ENCODE measurements around the gene RPRD1A. TPM values are rescaled to one million over a fixed set of nuclear protein-coding genes. Genes with fewer than 3 reads are reported as not detected.

The RPRD1A gene
- total RNA-seq, 1 donor from 2014 or later = 52.4 TPM

GRCh38 chr18:36109737-36110136 is 42.4 kb upstream of the RPRD1A start:
- no peak overlapping the region for H3K27ac Mint-ChIP-seq
- DNase-seq (ENCODE audit: extremely low spot score, unreplicated experiment) = no peak
- peaks cover 3% of the 10 kb centered on the region for H3K9me3 Mint-ChIP-seq
- no peak overlapping the region for H3K4me3 Mint-ChIP-seq
- H3K36me3 Mint-ChIP-seq = peaks cover 27% of the 10 kb centered on the region
- TF ChIP-seq, protein P1, sequence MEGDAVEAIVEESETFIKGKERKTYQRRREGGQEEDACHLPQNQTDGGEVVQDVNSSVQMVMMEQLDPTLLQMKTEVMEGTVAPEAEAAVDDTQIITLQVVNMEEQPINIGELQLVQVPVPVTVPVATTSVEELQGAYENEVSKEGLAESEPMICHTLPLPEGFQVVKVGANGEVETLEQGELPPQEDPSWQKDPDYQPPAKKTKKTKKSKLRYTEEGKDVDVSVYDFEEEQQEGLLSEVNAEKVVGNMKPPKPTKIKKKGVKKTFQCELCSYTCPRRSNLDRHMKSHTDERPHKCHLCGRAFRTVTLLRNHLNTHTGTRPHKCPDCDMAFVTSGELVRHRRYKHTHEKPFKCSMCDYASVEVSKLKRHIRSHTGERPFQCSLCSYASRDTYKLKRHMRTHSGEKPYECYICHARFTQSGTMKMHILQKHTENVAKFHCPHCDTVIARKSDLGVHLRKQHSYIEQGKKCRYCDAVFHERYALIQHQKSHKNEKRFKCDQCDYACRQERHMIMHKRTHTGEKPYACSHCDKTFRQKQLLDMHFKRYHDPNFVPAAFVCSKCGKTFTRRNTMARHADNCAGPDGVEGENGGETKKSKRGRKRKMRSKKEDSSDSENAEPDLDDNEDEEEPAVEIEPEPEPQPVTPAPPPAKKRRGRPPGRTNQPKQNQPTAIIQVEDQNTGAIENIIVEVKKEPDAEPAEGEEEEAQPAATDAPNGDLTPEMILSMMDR (conservative IDR thresholded peaks at IDR 0.05) = no peak
- no peaks in the 10 kb centered on the region for H3K27me3 Mint-ChIP-seq
- H3K4me1 Mint-ChIP-seq (ENCODE audit: unreplicated experiment) = no peaks in the 10 kb centered on the region

DNA sequence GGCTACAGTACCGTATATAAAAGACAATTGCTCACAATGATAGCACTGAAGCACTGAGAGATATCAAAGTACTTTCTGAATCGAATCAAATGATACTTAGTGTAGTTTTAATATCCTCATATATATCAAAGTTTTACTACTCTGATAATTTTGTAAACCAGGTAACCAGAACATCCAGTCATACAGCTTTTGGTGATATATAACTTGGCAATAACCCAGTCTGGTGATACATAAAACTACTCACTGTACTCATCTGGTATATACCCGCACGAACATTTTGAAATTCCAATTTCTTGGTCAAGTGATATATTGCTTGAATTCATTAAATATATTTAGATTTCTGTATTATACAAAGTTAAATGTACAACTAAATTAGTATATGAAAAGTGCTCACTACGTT is 41.2 kb upstream of the RPRD1A start:
- peaks cover 12% of the 10 kb centered on the region for H3K9me3 Mint-ChIP-seq
- no peak for DNase-seq (ENCODE audit: extremely low spot score, unreplicated experiment)
- no peaks in the 10 kb centered on the region for H3K27me3 Mint-ChIP-seq
- TF ChIP-seq, protein P1 (conservative IDR thresholded peaks at IDR 0.05) = no peak
- H3K4me3 Mint-ChIP-seq = no peak overlapping the region
- H3K27ac Mint-ChIP-seq = no peak overlapping the region
- peaks cover 21% of the 10 kb centered on the region for H3K36me3 Mint-ChIP-seq
- H3K4me1 Mint-ChIP-seq (ENCODE audit: unreplicated experiment) = no peaks in the 10 kb centered on the region

DNA sequence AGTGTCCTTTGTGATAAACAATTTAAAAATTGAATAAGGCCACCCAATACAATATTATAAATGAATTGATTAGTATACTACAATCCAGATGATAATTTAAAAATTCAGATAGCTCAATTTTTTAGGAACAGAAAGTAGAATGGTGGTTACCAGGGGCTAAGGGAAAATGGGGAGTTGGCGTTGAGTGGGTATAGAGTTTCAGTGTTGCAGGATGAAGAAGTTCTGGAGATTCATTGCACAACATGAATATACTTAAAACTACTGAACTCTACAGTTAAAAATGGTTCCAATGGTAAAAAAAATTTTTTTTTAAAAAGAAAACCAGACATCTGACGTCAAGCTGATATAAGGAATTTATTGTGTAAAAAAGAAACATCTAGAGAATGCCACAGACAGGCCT is 40.8 kb upstream of the RPRD1A start:
- no peaks in the 10 kb centered on the region for H3K4me1 Mint-ChIP-seq (ENCODE audit: unreplicated experiment)
- peaks cover 21% of the 10 kb centered on the region for H3K36me3 Mint-ChIP-seq
- TF ChIP-seq, protein P1 (conservative IDR thresholded peaks at IDR 0.05) = no peak
- peaks cover 16% of the 10 kb centered on the region for H3K9me3 Mint-ChIP-seq
- DNase-seq (ENCODE audit: extremely low spot score, unreplicated experiment) = no peak
- H3K4me3 Mint-ChIP-seq = no peak overlapping the region
- no peak overlapping the region for H3K27ac Mint-ChIP-seq
- no peaks in the 10 kb centered on the region for H3K27me3 Mint-ChIP-seq

- H3K27ac Mint-ChIP-seq = no peak overlapping the region
- H3K9me3 Mint-ChIP-seq = peaks cover 19% of the 10 kb centered on the region
- no peaks in the 10 kb centered on the region for H3K27me3 Mint-ChIP-seq
- peaks cover 19% of the 10 kb centered on the region for H3K36me3 Mint-ChIP-seq
- H3K4me3 Mint-ChIP-seq = no peak overlapping the region
- H3K4me1 Mint-ChIP-seq (ENCODE audit: unreplicated experiment) = no peaks in the 10 kb centered on the region
- TF ChIP-seq, protein P1 (conservative IDR thresholded peaks at IDR 0.05) = no peak
- no peak for DNase-seq (ENCODE audit: extremely low spot score, unreplicated experiment)
Observed at GRCh38 chr18:36107477-36107876, 40.1 kb upstream of the RPRD1A start.

GRCh38 chr18:36104749-36105148 is 37.4 kb upstream of the RPRD1A start:
- no peak overlapping the region for H3K27ac Mint-ChIP-seq
- H3K4me3 Mint-ChIP-seq = no peak overlapping the region
- peaks cover 6% of the 10 kb centered on the region for H3K36me3 Mint-ChIP-seq
- no peak for DNase-seq (ENCODE audit: extremely low spot score, unreplicated experiment)
- H3K27me3 Mint-ChIP-seq = no peaks in the 10 kb centered on the region
- TF ChIP-seq, protein P1 (conservative IDR thresholded peaks at IDR 0.05) = no peak
- peaks cover 19% of the 10 kb centered on the region for H3K9me3 Mint-ChIP-seq
- no peaks in the 10 kb centered on the region for H3K4me1 Mint-ChIP-seq (ENCODE audit: unreplicated experiment)

DNA sequence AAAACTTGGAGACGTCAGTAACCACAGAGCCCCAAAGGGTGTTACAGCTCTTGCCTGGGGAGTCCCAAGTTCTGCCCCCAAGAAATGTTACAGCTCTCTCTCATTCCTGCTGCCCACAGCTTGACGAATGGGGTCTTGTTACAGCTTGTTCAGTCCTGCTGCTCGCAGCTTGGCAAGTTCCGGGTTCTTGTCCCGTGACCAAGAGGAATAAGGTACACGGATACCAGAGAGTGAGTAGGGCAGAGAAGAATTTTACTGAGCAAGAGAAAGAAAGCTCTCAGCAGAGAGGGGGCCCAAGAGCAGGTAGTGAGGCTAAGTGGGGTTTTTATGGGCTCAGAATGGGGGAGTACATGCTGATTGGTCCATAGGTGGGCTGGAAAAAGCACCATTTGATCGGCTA is 34.6 kb upstream of the RPRD1A start:
- H3K27ac Mint-ChIP-seq = no peak overlapping the region
- TF ChIP-seq, protein P1 (conservative IDR thresholded peaks at IDR 0.05) = no peak
- no peak overlapping the region for H3K4me3 Mint-ChIP-seq
- peaks cover 19% of the 10 kb centered on the region for H3K9me3 Mint-ChIP-seq
- H3K4me1 Mint-ChIP-seq (ENCODE audit: unreplicated experiment) = no peaks in the 10 kb centered on the region
- no peaks in the 10 kb centered on the region for H3K27me3 Mint-ChIP-seq
- DNase-seq (ENCODE audit: extremely low spot score, unreplicated experiment) = no peak
- no peaks in the 10 kb centered on the region for H3K36me3 Mint-ChIP-seq
